OCI-M2 (cell line): ENCODE measurements around the gene GLB1L3.
"Not testable (repeated sequence)": the region's sequence is repeated elsewhere in the genome, so short reads cannot be mapped to it uniquely, and the experiment has no call there.

Source experiments
- DNase-seq: peaks from one replicate; lab custom pipeline; 2025; ENCODE audit not compliant: unreplicated experiment; lab: John Stamatoyannopoulos, UW

GLB1L3 gene

DNA sequence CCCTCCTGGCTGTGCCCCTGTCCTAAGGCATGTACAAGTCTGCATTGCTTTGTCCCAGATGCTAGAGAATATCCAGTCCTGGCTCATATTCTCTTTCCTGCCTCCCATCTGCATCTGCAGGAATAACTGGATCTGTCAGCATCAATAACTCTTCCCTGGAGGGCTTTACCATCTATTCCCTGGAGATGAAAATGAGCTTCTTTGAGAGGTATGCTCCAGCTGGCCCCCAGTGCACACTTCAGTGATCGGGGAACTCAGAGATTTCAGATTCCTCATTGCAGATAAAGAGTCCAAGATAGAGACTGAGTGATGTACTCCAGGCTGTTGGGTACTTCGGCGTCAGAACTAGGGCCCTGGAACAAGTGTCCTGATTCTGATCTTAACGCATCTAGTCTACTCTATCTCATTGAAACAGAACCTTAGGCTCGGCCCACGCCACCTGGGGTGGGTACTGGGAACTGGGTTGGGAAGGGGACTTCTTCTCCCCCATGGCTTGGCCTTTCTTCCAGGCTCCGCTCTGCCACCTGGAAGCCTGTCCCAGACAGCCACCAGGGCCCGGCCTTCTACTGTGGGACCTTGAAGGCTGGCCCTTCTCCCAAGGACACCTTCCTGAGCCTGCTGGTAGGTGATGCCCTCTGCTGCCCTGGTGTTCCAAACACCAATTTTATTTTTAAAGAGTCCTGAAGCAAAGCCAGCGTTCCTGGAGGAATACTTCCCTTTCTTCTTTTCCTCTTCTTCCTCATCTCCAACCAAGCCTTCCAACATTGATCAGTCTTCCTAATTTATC, 37.8 kb downstream of the GLB1L3 start:
- DNase-seq: no peak

DNA sequence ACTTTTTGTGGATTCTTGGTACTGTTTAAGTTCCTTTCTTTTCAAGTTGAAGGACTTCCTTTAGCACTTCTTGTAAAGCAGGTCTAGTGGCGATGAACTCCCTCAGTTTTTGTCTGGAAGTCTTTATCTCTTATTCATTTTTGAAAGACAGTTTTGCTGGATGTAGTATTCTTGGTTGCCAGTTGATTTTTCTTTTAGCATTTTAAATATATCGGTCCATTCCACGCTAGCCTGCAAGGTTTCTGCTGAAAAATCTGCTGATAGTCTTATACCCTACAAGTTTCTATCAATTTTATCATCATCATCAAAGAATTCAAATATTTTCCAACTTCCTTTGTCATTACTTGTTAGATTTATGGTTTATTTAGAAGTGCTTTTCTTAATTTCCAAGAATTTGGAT, 40.9 kb downstream of the GLB1L3 start:
- DNase-seq: no peak

DNA sequence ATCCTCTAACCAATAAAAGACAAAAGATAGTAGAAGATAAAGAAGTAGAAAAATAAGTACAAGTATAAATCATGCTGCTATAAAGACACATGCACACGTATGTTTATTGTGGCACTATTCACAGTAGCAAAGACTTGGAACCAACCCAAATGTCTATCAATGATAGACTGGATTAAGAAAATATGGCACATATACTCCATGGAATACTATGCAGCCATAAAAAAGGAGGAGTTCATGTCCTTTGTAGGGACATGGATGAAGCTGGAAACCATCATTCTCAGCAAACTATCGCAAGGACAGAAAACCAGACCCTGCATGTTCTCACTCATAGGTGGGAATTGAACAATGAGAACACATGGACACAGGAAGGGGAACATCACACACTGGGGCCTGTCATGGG, 45.2 kb downstream of the GLB1L3 start:
- not testable (repeated sequence) for DNase-seq

DNA sequence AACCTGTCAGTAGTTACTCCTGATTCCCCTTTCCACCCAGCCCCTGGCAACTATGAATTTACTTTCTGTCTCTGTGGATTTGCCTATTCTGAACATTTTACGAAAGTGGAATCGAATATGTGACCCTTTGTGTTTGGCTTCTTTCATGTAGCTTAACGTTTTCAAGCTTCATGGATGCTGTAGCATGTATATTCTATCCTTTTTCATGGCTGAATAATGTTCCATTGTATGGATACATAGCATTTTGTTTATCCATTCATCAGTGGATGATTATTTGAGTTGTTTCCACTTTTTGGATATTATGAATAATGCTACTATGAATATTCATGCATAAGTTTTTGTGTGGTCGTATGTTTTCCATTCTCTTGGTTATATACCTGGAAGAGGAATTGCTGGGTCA, 46.4 kb downstream of the GLB1L3 start:
- DNase-seq: no peak

DNA sequence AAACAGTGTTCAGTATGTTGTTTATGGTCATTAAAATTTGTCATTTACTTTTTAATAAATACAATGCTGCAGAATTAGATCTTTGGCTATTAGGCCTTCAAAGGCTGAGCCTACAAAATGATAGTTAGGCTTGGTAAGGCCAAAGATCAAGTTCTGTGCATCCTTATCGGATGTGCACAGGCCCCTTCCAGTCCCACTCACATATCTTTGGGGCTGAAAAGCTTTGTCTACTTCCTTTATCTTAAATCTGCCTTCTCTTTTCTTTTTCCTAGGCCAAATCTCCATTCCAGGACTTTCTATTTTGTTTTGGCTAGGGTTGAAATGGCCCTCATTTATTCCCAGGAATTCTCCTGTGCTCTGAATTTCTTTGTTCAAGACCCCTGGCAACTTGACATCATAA, 52.3 kb downstream of the GLB1L3 start:
- DNase-seq: no peak

- DNase-seq: no peak
Measured at GRCh38 chr11:134330611-134331353, 54.6 kb downstream of the GLB1L3 start.

- no peak for DNase-seq
Measured at GRCh38 chr11:134331354-134332188, 55.4 kb downstream of the GLB1L3 start, which contains the start of gene GLB1L2. Gene GLB1L2 (plus strand): TSS chr11:134331988. CDS start chr11:134332062, 74 bp downstream.

- no peak for DNase-seq
Measured at GRCh38 chr11:134332189-134332631, 56.0 kb downstream of the GLB1L3 start.

DNA sequence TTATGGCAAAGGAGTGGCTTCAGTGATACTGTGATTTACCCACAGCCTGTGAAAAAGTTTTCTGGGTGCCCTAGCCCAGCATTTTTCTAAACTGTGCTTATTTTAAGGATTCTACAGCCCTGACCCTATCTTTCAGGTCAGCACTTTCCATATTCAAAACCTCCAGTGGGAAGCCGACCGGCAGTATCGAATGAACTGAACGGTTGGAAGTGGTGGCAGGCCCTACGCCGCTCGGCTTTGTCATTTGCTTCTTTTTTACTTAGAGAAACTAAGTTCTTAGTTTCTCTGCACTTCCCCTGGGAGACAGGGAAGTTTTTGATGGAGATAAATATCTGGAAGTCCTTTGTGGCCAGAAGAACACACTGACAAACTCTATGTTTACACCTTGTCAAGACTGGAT, 56.6 kb downstream of the GLB1L3 start:
- DNase-seq: no peak

DNA sequence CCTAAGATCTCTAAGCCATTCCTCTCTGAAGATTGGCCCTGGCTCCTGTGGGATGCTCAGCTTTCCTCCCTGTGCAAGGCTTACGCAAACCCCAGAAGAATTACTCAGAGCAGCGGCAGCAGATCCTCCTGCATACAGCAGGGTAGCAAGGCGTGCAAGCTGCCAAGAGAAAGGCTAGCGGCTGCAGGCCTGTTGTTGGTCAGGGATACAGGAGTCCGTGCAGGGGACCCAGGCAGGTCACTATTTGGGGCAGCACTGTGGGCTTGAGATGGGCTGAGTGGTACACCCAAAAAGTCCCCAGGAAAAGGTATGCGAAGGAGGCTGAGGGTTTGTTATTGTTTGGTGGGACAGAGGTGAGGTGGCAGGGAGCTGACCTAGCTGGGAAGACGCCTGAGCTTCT, 57.1 kb downstream of the GLB1L3 start:
- DNase-seq: no peak

DNA sequence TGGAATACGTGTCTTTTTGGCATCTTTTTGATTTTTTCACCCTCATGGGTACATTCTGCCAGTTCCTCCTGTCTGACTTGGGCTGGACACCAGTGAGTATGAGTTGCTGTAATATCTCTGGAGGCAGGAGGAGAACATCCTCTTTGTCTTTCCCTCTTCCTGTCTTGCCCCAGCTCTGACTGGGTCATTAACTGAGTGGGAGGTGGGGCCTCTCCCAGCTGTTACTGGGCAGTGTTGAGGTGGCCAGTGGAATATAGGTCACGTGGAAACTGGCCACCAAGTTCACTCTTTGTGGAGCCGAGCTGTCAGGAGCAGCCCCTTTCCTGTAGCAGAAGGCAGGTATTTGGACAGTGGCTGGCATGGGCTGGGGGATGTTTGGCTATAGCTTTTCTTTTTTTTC, 57.8 kb downstream of the GLB1L3 start:
- no peak for DNase-seq

DNA sequence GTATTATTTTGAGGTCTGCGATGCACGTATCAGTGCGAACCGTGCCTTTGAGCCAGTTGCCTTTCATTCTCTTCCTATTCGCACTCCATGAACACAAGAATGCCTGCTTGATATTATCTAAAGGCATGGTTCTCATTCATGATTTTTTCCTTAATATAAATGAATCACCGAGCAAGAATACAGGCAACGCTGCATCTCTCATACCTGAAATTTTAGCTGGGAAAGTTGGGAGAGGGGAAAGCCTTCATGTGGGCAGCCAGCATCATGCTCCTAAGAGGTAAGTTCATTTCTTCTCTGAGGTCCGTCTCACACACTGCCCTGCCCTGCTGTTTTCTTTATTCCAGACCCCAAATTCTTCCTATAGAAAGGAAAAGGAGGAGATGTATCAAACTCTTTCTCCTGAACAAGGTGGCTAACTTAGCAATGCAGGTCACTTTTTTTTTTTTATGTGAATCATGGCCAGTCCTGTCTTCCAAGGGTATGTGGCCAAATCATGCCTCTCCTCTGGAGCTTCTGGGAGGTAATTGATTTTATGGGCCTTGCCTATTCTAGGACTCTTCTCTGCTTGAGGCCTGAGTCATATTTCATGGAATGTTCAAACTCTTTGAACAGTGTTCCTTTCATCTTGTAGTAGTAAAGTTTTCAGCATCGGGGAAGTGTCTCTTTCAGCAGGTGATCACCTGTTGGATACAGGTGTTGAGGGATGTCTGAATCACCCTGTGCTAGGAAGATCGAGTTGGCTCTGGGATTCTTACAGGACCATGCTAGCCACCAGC, 58.8 kb downstream of the GLB1L3 start:
- no peak for DNase-seq

DNA sequence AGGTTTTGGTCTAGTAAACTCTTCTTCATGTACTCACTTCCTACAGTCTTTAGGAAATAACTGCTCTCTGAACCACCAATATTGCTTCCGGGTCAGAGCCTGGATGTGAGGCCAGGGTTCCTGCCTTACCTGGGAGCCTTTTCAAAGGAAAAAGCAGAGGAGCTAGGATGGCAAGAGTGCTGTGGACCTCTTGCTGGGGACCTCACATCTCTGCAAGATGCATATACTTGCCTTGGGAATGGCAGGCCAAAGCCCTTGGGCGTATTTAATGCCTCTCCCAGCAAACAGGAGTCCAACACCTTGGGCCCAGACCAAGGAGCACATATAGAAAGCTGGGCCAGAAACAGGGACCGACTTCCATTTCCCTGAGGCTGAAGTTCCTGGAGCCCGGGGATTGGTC, 60.9 kb downstream of the GLB1L3 start:
- no peak for DNase-seq

GRCh38 chr11:134338068-134338467, 61.9 kb downstream of the GLB1L3 start:
- DNase-seq: no peak

DNA sequence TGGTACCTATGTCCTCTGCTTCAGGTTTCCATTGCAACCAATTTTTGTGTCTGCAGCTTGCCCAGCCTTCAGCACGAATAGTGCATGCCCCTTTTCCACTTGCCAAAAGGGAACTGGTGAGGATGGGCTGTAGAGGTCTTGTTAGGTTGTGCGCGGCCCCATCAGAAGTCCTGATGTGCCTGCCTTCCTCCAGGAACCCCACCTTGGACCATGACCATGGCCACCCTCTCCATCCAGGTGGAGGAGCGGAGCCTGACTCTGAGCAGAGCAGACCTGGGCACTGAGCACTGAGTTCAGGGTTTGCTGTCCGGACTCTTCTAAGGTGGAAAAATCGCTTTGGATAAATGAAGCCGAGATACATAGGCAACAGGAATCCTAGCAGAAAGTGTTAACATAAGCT, 62.5 kb downstream of the GLB1L3 start:
- DNase-seq: no peak

GRCh38 chr11:134339756-134340155, 63.6 kb downstream of the GLB1L3 start:
- DNase-seq: no peak

DNA sequence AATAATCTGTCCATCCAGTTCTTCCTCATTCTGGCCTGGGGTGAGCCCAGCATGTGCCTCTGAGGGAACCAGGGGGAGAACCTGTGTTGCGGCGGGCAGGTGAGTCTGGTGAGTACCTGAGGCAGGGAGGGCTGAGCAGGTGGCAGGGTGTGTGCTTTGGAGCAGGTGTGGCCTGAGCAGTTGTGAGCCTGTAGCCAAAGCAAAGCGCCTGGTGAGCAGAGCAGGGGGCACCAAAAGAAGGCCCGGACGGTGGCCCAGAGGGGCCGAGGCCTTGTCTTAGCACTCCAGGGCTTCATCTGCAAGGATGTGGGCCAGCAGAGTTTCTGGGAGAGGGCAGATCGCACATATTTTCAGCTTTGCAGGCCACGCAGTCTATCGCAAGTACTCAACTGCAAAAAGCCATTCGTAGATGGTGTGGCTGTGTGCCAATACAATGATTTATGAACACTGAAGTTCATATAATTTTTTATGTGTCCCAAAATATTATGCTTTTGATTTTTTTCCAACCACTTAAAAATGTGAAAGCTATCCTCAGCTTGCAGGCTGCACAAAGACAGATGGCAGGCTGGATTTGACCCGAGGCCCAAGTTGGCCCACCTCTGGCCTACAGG, 64.3 kb downstream of the GLB1L3 start:
- no peak for DNase-seq

DNA sequence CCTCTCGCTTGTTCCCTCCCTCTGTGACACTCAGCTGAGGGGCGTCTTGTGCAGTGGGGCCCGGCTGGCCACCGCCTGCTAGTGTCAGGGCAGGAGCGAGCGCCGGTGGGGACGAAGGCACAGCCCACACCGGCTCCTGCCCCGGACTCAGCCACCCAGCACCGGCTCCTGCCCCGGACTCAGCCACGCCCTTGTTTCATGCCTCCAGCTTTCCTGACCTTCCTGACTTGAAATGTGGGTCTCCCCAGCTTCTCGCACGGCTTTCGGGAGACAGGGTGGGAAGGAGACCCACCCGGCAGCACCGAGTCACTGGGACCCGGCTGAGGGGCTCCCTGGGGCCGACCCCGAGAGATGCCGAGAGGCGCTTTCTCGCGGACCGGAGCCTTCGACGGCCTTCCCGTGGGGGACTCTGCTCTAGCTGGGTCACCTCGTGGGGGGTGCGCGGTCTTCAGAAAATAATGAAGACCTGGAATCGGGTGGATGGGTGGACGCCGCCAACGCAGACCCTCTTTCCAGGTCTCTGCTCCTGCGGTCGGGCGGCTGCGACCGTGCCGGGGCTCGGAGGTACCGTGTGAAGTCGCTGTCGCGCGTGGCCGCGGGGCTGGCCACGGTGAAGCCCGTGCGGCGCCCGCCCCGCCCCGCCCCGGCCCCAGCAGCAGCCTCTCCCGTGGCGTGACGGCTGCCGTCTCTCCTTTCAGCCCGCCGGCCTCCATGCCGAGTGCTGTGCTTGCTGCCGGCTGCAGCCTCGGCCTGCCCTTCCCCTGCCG, 65.8 kb downstream of the GLB1L3 start:
- no peak for DNase-seq

DNA sequence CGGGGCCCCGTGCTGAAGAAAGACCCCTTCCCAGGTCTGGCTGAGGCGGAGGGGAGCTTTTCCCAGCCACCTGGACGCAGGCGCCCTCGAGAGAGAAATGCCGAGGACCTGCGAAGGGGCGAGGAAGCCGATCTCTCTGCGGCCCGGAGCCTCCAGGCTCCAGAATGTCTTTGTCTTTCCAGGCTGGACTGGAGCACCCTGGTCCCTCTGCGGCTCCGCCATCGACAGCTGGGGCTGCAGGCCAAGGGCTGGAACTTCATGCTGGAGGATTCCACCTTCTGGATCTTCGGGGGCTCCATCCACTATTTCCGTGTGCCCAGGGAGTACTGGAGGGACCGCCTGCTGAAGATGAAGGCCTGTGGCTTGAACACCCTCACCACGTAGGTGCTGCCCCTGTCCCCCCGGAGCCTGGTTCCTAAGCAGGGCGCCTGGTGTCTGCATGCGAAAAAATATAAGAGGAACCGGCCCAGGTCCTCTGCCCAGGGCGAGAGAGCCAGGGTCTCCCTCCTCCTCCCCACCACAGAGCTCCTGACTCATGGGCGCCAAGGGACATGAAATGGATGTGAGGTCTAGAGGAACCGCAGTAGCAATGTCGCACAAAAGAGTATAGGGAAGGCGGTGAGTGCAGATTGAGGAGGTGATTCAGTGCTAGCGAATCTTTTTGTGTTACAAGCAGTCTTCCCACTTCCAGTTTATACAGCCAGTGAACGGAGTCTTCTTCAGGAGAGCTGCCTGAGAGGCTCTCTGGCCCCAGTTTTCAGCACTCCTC, 66.6 kb downstream of the GLB1L3 start:
- no peak for DNase-seq
